HCT116 (cell line): ENCODE results near the gene HMCN1. TPM values are rescaled to one million over a fixed set of nuclear protein-coding genes. Genes with fewer than 3 reads are reported as not detected.

Source experiments
- ATAC-seq: fragments of 200-7000 bp; cut with Tn5 transposase; 2 replicates; pipeline ENCODE4 v1.9.1; 2020; ENCODE audit warnings: mild to moderate bottlenecking, moderate library complexity
- BruUV-seq: library from RNA; stranded (reverse); fragments of 400-500 nt; replicated peaks from 2 replicates; lab custom pipeline; 2021; lab: Mats Ljungman, UMichigan
- CTCF ChIA-PET: fragments of 300-600 bp; sonication (Branson Sonifier 250); formaldehyde crosslinking; loops from one replicate; lab custom pipeline; 2021; ENCODE audit warnings: antibody characterized with exemption; lab: Charles Lee
- POLR2A ChIA-PET: fragments of 300-600, 350-600 bp; sonication (Branson Sonifier 250); formaldehyde crosslinking; loops from one replicate; lab custom pipeline; 2021; ENCODE audit warnings: antibody characterized with exemption; lab: Charles Lee
- RAD21 ChIA-PET, 2 experiments: fragments of 300-600 bp; sonication (Branson Sonifier 250); formaldehyde crosslinking; loops; one replicate each; lab custom pipeline; 2023; ENCODE audit warnings: low total read pairs in 2 of 2; ENCODE audit not compliant: uncharacterized antibody in 2 of 2, unreplicated experiment in 2 of 2, low non-redundant PET in 1 of 2; lab: Charles Lee
- DNase-seq: peaks from one replicate; pipeline ENCODE4 v3.0.0-alpha.2; 2010; ENCODE audit warnings: low read depth, low spot score
- H2AFZ ChIP-seq: fragments of 200-600 bp; shearing (Covaris generic), sonication (generic); 2 replicates; pipeline ENCODE4 v1.6.1; 2017; ENCODE audit warnings: low read depth, mixed run types, mixed read lengths, antibody characterized with exemption, low read length; ENCODE audit not compliant: poor library complexity, severe bottlenecking
- H3K27ac ChIP-seq: 2 replicates; pipeline ENCODE4 v1.5.1; 2012; ENCODE audit warnings: low read depth, low read length
- H3K27me3 ChIP-seq: fragments of 200-600 bp; sonication (generic); 2 replicates; pipeline ENCODE4 v1.6.1; 2016; ENCODE audit warnings: mixed run types, low read length, mixed read lengths; ENCODE audit not compliant: insufficient read depth
- H3K36me3 ChIP-seq, 2 experiments: fragments of 200-500 bp in 1 of 2; fragments of 200-600 bp in 1 of 2; sonication (Bioruptor generic) in 1 of 2; sonication (generic) in 1 of 2; 2 replicates each; pipeline versions ENCODE4 v1.5.1 to v1.6.1; 2014 to 2016; ENCODE audit warnings: low read length in 2 of 2, inconsistent platforms in 1 of 2, mixed read lengths in 1 of 2, mixed run types in 1 of 2; ENCODE audit not compliant: insufficient read depth in 2 of 2, control insufficient read depth in 1 of 2
- H3K4me1 ChIP-seq, 2 experiments: fragments of 200-600 bp in 1 of 2; sonication (generic) in 1 of 2; 2 replicates each; pipeline versions ENCODE4 v1.5.1 to v1.6.1; 2012 to 2017; ENCODE audit warnings: low read length in 2 of 2, inconsistent platforms in 1 of 2, mild to moderate bottlenecking in 1 of 2, mixed read lengths in 1 of 2, mixed run types in 1 of 2, moderate library complexity in 1 of 2; ENCODE audit not compliant: insufficient read depth in 2 of 2, control insufficient read depth in 1 of 2
- H3K4me2 ChIP-seq: fragments of 200-600 bp; sonication (generic); 2 replicates; pipeline ENCODE4 v1.6.1; 2017; ENCODE audit warnings: mixed run types, low read length, mixed read lengths
- H3K4me3 ChIP-seq, 2 experiments: fragments of 200-600 bp in 1 of 2; sonication (generic) in 1 of 2; replicated peaks in 1 of 2; 2 replicates each; pipeline ENCODE4 v1.5.1; 2011 to 2016; ENCODE audit warnings: low read length in 2 of 2, control low read depth in 1 of 2, low read depth in 1 of 2, mild to moderate bottlenecking in 1 of 2, mixed read lengths in 1 of 2, mixed run types in 1 of 2
- H3K79me2 ChIP-seq: fragments of 200-600 bp; sonication (generic); 2 replicates; pipeline ENCODE4 v1.6.1; 2017; ENCODE audit warnings: mild to moderate bottlenecking, mixed run types, low read length, moderate library complexity, mixed read lengths; ENCODE audit not compliant: insufficient read depth
- H3K9ac ChIP-seq: fragments of 200-600 bp; sonication (generic); 2 replicates; pipeline ENCODE4 v1.6.1; 2016; ENCODE audit warnings: low read length, mixed read lengths
- H3K9me2 ChIP-seq: fragments of 200-600 bp; sonication (generic), shearing (Covaris generic); 2 replicates; pipeline ENCODE4 v1.6.1; 2017; ENCODE audit warnings: mixed run types, mild to moderate bottlenecking, moderate library complexity; ENCODE audit not compliant: insufficient read depth
- H3K9me3 ChIP-seq, 2 experiments: fragments of 200-500 bp in 1 of 2; fragments of 200-600 bp in 1 of 2; sonication (Bioruptor generic) in 1 of 2; sonication (generic) in 1 of 2; 2 replicates each; pipeline ENCODE4 v1.6.1; 2014 to 2017; ENCODE audit warnings: low read length in 2 of 2, mixed read lengths in 2 of 2, inconsistent platforms in 1 of 2, low read depth in 1 of 2, mild to moderate bottlenecking in 1 of 2, mixed run types in 1 of 2, moderate library complexity in 1 of 2; ENCODE audit not compliant: control insufficient read depth in 1 of 2, insufficient read depth in 1 of 2
- H4K20me1 ChIP-seq: fragments of 200-600 bp; sonication (generic), shearing (Covaris generic); 2 replicates; pipeline ENCODE4 v1.6.1; 2017; ENCODE audit warnings: mixed run types, mild to moderate bottlenecking, moderate library complexity; ENCODE audit not compliant: insufficient read depth
- CTCF ChIP-seq, 3 experiments: fragments of 200-600 bp in 1 of 3; sonication (generic) in 1 of 3; IDR thresholded peaks in 2 of 3; conservative IDR thresholded peaks in 1 of 3; 2 replicates each; pipeline ENCODE4 v1.5.1; 2012 to 2017; ENCODE audit warnings: low read depth in 2 of 3, low read length in 2 of 3, antibody characterized with exemption in 1 of 3, borderline replicate concordance in 1 of 3, control low read depth in 1 of 3, mild to moderate bottlenecking in 1 of 3, mixed read lengths in 1 of 3, mixed run types in 1 of 3, moderate library complexity in 1 of 3; ENCODE audit not compliant: insufficient read depth in 1 of 3
- EZH2 ChIP-seq: fragments of 200-600 bp; sonication (generic); IDR thresholded peaks from 2 replicates; pipeline ENCODE4 v1.6.1; 2017; ENCODE audit warnings: antibody characterized with exemption, mixed run types
- EZH2phosphoT487 ChIP-seq: fragments of 200-600 bp; IDR thresholded peaks from 2 replicates; pipeline ENCODE4 v1.6.1; 2018; ENCODE audit warnings: antibody characterized with exemption, borderline replicate concordance
- MAX ChIP-seq: IDR thresholded peaks from 2 replicates; pipeline ENCODE4 v1.6.1; 2012
- RAD21 ChIP-seq: IDR thresholded peaks from 2 replicates; pipeline ENCODE4 v1.6.1; 2012; ENCODE audit warnings: low read depth, mild to moderate bottlenecking
- REST ChIP-seq: IDR thresholded peaks from 2 replicates; pipeline ENCODE4 v1.6.1; 2012; ENCODE audit warnings: low read depth
- SIN3A ChIP-seq: IDR thresholded peaks from 2 replicates; pipeline ENCODE4 v1.6.1; 2012; ENCODE audit warnings: low read depth
- SRF ChIP-seq: IDR thresholded peaks from 2 replicates; pipeline ENCODE4 v1.6.1; 2012; ENCODE audit warnings: low read depth
- YY1 ChIP-seq: IDR thresholded peaks from 2 replicates; pipeline ENCODE4 v1.6.1; 2011; ENCODE audit warnings: low read length, low read depth, moderate library complexity, mild to moderate bottlenecking; ENCODE audit not compliant: insufficient replicate concordance; ENCODE audit errors: extremely low read depth
- ZBTB33 ChIP-seq: IDR thresholded peaks from 2 replicates; pipeline ENCODE4 v1.6.1; 2011; ENCODE audit warnings: mild to moderate bottlenecking, low read length, moderate library complexity; ENCODE audit not compliant: insufficient replicate concordance; ENCODE audit errors: extremely low read depth
- ZFX ChIP-seq: fragments of 450-650 bp; IDR thresholded peaks from 2 replicates; pipeline ENCODE4 v1.6.1; 2017
- ZNF274 ChIP-seq: fragments of 200-500 bp; sonication (Bioruptor generic); IDR thresholded peaks from 2 replicates; pipeline ENCODE4 v1.6.1; 2014; ENCODE audit warnings: mild to moderate bottlenecking, low read depth, low read length, inconsistent platforms
- intact Hi-C: fragments of 100-400 bp; cut with micrococcal nuclease; formaldehyde crosslinking; loops from 2 replicates; pipeline ENCODE4 v1.10.0; 2022
- total RNA-seq: library from RNA; stranded (reverse); gene quantifications from one replicate; pipeline ENCODE4 v1.2.1, GENCODE V29; 2021; ENCODE audit not compliant: unreplicated experiment

The HMCN1 gene
- total RNA-seq, 1 experiment from 2014 or later = 0.59 TPM

GRCh38 chr1:185720633-185721272 lies 13.4 kb upstream of the HMCN1 start:
- Histone ChIP-seq H3K79me2 (no peaks in the 10 kb centered on the region), H3K9ac (no peak overlapping the region), H4K20me1 (no peaks in the 10 kb centered on the region), H3K4me3 (no peak overlapping the region), H3K36me3 (no peaks in the 10 kb centered on the region), H3K27ac (no peak overlapping the region), H3K9me3 (no peaks in the 10 kb centered on the region), H3K27me3 (no peaks in the 10 kb centered on the region), H3K4me1 (peaks cover 0 to 7% of the 10 kb centered on the region in 2 experiments; a peak in 3 of 4 replicates), H2AFZ (peak overlapping the region; percentile 87), H3K4me2 (no peak overlapping the region), H3K9me2 (no peaks in the 10 kb centered on the region)
- ChIA-PET CTCF (interaction anchor here (0.5 to 3.5 kb wide), 30 partner anchors 8 to 1693 kb away, joined by 3 to 30 read pairs (median 4); partner anchors contain the start of genes HMCN1 and PRG4), RAD21 (interaction anchor here in 1 of 2 experiments (0.6 to 1.1 kb wide), 4 partner anchors 348 to 605 kb away, joined by 3 to 6 read pairs (median 3); no protein-coding TSS in a partner anchor), POLR2A (interaction anchor here (0.6 to 1.4 kb wide), 2 partner anchors 13 to 452 kb away, joined by 3 read pairs; partner anchors contain the start of gene HMCN1)
- TF ChIP-seq ZFX = no peak
- TF ChIP-seq MAX = no peak
- no peak for TF ChIP-seq ZBTB33
- TF ChIP-seq ZNF274 = no peak
- peak; percentile 62 for TF ChIP-seq RAD21
- no peak for TF ChIP-seq SIN3A
- no peak for TF ChIP-seq EZH2phosphoT487
- peak; percentile 36 to 78 (median 39); a peak in 5 of 6 replicates for TF ChIP-seq CTCF (IDR thresholded peaks at IDR 0.05 in 2 of 3, conservative IDR thresholded peaks at IDR 0.05 in 1 of 3; ENCODE audit: borderline replicate concordance in 1 of 3, insufficient read depth in 1 of 3, low read depth in 2 of 3, low read length in 2 of 3)
- no peak for TF ChIP-seq EZH2
- no peak for TF ChIP-seq REST
- no peak for TF ChIP-seq YY1
- TF ChIP-seq SRF = no peak
- no TSS peak for BruUV-seq
- DNase-seq (peak; percentile 35), ATAC-seq (peak; percentile 53; the same call in 1 of the 2 replicates)
- intact Hi-C loops = loop anchor here (1.0 kb wide), 1 partner anchor 492 kb away; no protein-coding TSS in a partner anchor
